GM15510 (cell line): ENCODE results near the gene ACO2.

Source experiments
- POLR2A ChIP-seq: IDR thresholded peaks from 3 replicates; pipeline ENCODE4 v1.6.1; 2011; ENCODE audit warnings: borderline replicate concordance; ENCODE audit not compliant: insufficient read length; ENCODE audit errors: extremely low read depth

The ACO2 gene

GRCh38 chr22:41524809-41525449 lies 56.0 kb downstream of the ACO2 start:
- no peak for TF ChIP-seq POLR2A

- no peak for TF ChIP-seq POLR2A
Observed at GRCh38 chr22:41525450-41526225, 56.7 kb downstream of the ACO2 start.

- no peak for TF ChIP-seq POLR2A
Observed at GRCh38 chr22:41526226-41526829, 57.4 kb downstream of the ACO2 start.

GRCh38 chr22:41526830-41527799 lies 58.2 kb downstream of the ACO2 start:
- TF ChIP-seq POLR2A = peak; percentile 23

GRCh38 chr22:41528132-41528766 lies 59.3 kb downstream of the ACO2 start:
- no peak for TF ChIP-seq POLR2A

GRCh38 chr22:41528938-41529561 lies 60.1 kb downstream of the ACO2 start:
- TF ChIP-seq POLR2A = no peak

- TF ChIP-seq POLR2A = no peak
Observed at GRCh38 chr22:41530890-41531714, 62.2 kb downstream of the ACO2 start.

GRCh38 chr22:41531715-41532477 lies 63.0 kb downstream of the ACO2 start:
- TF ChIP-seq POLR2A = no peak

GRCh38 chr22:41532908-41533825 lies 64.2 kb downstream of the ACO2 start:
- TF ChIP-seq POLR2A = no peak

GRCh38 chr22:41534219-41534618 lies 65.3 kb downstream of the ACO2 start:
- no peak for TF ChIP-seq POLR2A

- no peak for TF ChIP-seq POLR2A
Observed at GRCh38 chr22:41535244-41535643, 66.3 kb downstream of the ACO2 start.
